ENCODE measurements around the gene CPSF3.

CPSF3 gene

DNA sequence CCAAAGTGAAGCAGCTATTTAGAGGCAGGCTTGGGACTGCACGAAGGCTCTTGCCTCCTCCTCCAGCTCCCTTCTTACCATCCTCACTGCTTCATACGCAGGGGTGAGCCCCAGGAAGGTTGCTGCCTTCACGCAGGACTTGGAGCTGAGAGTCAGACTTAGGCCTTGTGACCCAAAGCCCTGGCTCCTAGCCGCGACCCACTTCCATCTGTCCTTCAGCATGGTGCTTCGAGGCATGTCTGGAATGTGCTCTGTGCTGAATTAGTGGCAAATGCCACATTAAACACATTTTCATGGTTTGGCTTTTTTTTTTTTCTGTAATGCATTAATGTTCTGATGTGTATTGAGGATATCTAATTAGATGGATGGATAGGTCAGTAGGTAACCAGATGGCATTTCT, 37.6 kb upstream of the CPSF3 start:
- H3K9me2 ChIP-seq (replicated peaks; ENCODE audit: insufficient read depth, low read length), result no peaks in the 10 kb centered on the region
- H3K9me3 ChIP-seq (ENCODE audit: insufficient read depth, low read length), result no peaks in the 10 kb centered on the region
- no peak overlapping the region for H3K27ac ChIP-seq (ENCODE audit: low read depth, low read length)
- no peak for TF ChIP-seq EZH2phosphoT487 (conservative IDR thresholded peaks at IDR 0.05; ENCODE audit: low read length)
- TF ChIP-seq, protein P1, sequence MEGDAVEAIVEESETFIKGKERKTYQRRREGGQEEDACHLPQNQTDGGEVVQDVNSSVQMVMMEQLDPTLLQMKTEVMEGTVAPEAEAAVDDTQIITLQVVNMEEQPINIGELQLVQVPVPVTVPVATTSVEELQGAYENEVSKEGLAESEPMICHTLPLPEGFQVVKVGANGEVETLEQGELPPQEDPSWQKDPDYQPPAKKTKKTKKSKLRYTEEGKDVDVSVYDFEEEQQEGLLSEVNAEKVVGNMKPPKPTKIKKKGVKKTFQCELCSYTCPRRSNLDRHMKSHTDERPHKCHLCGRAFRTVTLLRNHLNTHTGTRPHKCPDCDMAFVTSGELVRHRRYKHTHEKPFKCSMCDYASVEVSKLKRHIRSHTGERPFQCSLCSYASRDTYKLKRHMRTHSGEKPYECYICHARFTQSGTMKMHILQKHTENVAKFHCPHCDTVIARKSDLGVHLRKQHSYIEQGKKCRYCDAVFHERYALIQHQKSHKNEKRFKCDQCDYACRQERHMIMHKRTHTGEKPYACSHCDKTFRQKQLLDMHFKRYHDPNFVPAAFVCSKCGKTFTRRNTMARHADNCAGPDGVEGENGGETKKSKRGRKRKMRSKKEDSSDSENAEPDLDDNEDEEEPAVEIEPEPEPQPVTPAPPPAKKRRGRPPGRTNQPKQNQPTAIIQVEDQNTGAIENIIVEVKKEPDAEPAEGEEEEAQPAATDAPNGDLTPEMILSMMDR (IDR thresholded peaks at IDR 0.05; ENCODE audit: insufficient read depth, low read length, poor library complexity, severe bottlenecking), result no peak
- H2AFZ ChIP-seq (ENCODE audit: low read depth, low read length, severe bottlenecking), result no peak overlapping the region
- H3F3A ChIP-seq (ENCODE audit: insufficient read depth), result no peaks in the 10 kb centered on the region
- no peaks in the 10 kb centered on the region for H3K79me2 ChIP-seq (ENCODE audit: insufficient read depth, low read length)
- no peak overlapping the region for H3K9ac ChIP-seq (ENCODE audit: low read length)
- no peaks in the 10 kb centered on the region for H3K36me3 ChIP-seq (ENCODE audit: low read length)
- no peaks in the 10 kb centered on the region for H4K20me1 ChIP-seq (ENCODE audit: low read depth, low read length)
- H3K4me2 ChIP-seq (ENCODE audit: low read depth, low read length, poor library complexity, severe bottlenecking), result no peak overlapping the region
- H3K4me3 ChIP-seq (ENCODE audit: insufficient read depth, low read length, poor library complexity, severe bottlenecking), result no peak overlapping the region
- no peaks in the 10 kb centered on the region for H3K27me3 ChIP-seq (ENCODE audit: low read length)

DNA sequence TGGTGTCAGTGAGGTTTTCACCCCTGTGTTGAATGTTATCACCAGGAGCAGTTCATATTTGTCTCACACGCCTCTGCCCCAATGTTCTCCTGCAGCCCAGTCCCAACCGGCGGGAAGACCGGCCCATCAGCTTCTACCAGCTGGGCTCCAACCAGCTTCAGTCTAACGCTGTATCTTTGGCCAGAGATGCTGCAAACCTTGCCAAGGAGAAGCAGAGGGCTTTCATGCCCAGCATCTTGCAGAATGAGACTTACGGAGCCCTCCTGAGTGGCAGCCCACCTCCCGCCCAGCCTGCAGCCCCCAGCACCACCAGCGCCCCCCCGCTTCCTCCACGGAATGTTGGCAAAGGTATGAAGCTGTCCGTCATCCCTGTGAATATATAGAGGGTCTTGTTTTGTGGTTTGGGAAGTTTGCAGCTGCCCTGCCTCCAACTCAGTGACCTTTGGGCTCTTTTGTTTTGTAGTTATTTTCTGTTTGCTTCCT, 35.2 kb upstream of the CPSF3 start:
- Histone ChIP-seq H3K9me2 (replicated peaks; ENCODE audit: insufficient read depth, low read length) (no peaks in the 10 kb centered on the region), H3K9ac (ENCODE audit: low read length) (no peak overlapping the region), H3K4me2 (ENCODE audit: low read depth, low read length, poor library complexity, severe bottlenecking) (no peak overlapping the region), H3K27me3 (ENCODE audit: low read length) (no peaks in the 10 kb centered on the region), H3K36me3 (ENCODE audit: low read length) (no peaks in the 10 kb centered on the region), H3K9me3 (ENCODE audit: insufficient read depth, low read length) (no peaks in the 10 kb centered on the region), H3K79me2 (ENCODE audit: insufficient read depth, low read length) (no peaks in the 10 kb centered on the region), H3K27ac (ENCODE audit: low read depth, low read length) (no peak overlapping the region), H2AFZ (ENCODE audit: low read depth, low read length, severe bottlenecking) (no peak overlapping the region), H3F3A (ENCODE audit: insufficient read depth) (no peaks in the 10 kb centered on the region), H3K4me3 (ENCODE audit: insufficient read depth, low read length, poor library complexity, severe bottlenecking) (no peak overlapping the region), H4K20me1 (ENCODE audit: low read depth, low read length) (no peaks in the 10 kb centered on the region)
- TF ChIP-seq, protein P1 (IDR thresholded peaks at IDR 0.05; ENCODE audit: insufficient read depth, low read length, poor library complexity, severe bottlenecking), result no peak
- no peak for TF ChIP-seq EZH2phosphoT487 (conservative IDR thresholded peaks at IDR 0.05; ENCODE audit: low read length)

DNA sequence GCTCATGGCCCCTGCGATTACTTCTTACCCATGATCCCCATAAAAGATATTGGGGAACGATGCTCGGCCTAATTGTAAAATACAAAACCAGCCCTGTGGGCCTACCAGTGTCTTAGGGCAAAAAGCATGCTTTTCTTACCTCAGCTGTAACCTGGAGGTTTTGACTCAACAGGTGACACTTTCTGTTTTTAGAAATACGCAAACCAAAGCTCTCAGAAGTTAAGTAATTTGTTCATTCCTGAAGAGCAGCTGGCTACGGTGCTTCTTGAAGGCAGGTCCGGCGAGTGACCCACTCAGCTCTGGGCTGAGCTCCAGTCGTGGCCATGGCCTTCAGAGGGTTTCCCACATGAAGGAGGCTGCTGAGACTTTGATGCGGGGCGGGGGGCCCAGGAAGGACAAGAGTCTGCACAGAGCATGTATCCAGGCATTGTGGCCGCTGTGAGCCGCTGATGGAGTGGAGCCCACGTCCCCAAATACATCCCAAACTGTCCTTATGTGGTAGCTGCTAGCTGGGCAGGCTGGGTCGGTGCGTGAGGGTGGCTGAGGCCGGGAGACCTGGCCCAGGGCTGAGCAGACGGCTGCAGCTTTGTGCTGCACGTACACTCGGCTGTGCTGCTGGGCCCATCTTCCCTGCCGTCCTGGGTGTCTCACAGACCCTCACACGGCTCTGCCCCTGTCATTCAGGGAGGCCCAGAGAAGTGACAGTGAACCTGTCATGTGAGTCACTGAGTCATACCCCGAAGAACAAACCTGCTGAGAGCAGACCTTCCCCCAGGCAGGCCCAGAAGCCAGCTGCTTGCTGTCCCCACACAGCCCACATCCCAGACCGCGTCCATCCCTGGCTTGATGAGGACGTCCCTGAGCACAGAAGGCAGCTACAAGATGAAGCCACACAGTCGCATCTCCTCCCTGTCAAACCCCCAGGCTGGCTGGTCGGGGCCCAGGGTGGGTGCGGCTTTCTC, 34.2 kb upstream of the CPSF3 start:
- Histone ChIP-seq H3K9me3 (ENCODE audit: insufficient read depth, low read length) (no peaks in the 10 kb centered on the region), H3K27ac (ENCODE audit: low read depth, low read length) (no peak overlapping the region), H3K79me2 (ENCODE audit: insufficient read depth, low read length) (no peaks in the 10 kb centered on the region), H3K9me2 (replicated peaks; ENCODE audit: insufficient read depth, low read length) (no peaks in the 10 kb centered on the region), H3K4me2 (ENCODE audit: low read depth, low read length, poor library complexity, severe bottlenecking) (no peak overlapping the region), H2AFZ (ENCODE audit: low read depth, low read length, severe bottlenecking) (no peak overlapping the region), H3K9ac (ENCODE audit: low read length) (no peak overlapping the region), H3K27me3 (ENCODE audit: low read length) (no peaks in the 10 kb centered on the region), H4K20me1 (ENCODE audit: low read depth, low read length) (no peaks in the 10 kb centered on the region), H3K4me3 (ENCODE audit: insufficient read depth, low read length, poor library complexity, severe bottlenecking) (no peak overlapping the region), H3K36me3 (ENCODE audit: low read length) (no peaks in the 10 kb centered on the region), H3F3A (ENCODE audit: insufficient read depth) (no peaks in the 10 kb centered on the region)
- TF ChIP-seq, protein P1 (IDR thresholded peaks at IDR 0.05; ENCODE audit: insufficient read depth, low read length, poor library complexity, severe bottlenecking), result no peak
- no peak for TF ChIP-seq EZH2phosphoT487 (conservative IDR thresholded peaks at IDR 0.05; ENCODE audit: low read length)
